Stimulated activated CD8-positive, alpha-beta memory T cell treated with anti-CD3 and anti-CD28 coated beads, Interleukin-4, amount 100 ng/mL, for 24 hours (primary cell): Measurements from ENCODE around the gene CCDC197.

Experiments
- DNase-seq: peaks from one replicate; pipeline ENCODE4 v3.0.0-alpha.2; 2020; ENCODE audit warnings: low read depth

Gene CCDC197

DNA sequence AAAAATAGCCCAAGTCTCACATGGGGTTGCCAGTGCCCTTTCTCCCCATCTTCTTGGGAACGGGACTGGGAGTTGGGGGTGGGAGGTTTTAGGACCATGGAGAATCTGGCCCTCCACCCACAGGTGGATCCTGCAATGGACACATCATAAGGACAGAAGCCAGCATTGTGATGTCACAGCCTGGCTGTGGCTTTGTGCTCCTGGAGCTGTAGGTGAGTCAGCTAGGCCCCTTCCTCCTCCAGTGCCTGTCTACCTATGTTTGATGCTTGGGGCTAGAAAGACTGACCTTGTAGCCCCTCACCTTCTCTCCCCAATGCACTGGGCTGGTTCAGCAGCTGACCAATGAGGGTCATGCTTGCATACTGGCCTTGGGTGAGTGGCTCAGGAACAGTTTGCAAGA is at the start of gene CCDC197:
TSS of gene CCDC197 (plus strand) at position 220 of the 400 bp plus-strand sequence. CDS start 831 bp downstream, outside the sequence.
- no peak for DNase-seq

DNA sequence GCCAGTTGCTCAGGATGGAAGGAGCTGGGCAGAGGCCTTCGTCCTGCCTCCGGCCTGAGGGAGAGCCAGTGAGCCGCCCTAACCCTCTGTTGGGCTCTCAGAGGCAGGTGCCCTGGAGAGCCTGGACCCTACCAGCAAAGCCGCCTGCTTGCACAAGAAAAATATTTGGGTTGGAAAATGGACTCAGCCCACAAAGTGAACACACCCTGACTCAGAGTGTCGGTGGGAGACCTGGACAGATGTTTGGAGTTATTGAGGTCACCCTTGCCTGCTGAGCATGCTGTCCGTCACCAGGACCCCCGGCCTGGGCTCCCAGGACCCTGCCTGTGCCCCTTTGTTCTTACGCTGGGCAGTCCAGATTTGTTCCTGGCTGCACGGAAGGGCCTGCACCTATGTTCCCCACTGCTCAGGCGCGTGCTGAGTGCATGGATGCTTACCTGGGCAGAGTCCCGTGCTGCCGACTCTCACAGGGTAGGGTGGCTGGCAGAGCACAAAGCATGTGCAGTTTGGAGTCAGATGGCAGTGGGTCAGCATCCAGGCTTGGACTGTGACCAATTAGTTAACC is 47.5 kb upstream of the CCDC197 start:
- DNase-seq: no peak

DNA sequence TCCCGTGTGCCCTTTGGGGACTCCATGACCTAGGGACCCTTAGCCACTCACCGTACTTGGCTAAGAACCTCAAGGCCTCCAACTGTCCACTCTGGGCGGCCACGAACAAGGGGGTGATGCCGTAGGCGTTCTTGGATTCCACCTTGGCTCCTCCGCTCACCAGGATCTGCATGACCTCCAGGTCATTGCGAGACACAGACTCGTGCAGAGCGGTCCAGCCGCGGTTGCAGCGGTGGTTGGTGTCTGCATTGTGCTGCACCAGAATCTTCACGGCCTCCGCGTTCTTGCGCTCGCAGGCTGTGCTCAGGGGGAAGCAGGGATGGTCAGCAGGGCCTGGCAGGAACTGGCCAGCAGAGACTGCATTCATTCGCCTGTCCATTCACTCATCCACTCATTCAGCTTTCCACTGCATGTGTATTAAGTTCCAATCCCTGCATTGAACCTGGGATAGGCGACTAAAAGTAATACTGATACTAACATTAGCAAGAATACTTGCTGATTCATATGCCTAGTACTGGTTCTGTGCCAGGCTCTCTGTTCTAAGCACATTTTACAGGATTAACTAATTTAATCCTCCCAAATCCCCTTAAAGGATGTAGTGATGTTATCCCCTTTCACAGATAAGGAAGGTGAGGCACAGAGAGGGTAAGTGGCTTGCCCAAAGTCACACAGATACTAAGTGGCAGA is 46.0 kb upstream of the CCDC197 start:
- no peak for DNase-seq

GRCh38 chr14:93951635-93952540 is 45.2 kb upstream of the CCDC197 start:
- no peak for DNase-seq

GRCh38 chr14:93952829-93953228 is 44.3 kb upstream of the CCDC197 start:
- no peak for DNase-seq

DNA sequence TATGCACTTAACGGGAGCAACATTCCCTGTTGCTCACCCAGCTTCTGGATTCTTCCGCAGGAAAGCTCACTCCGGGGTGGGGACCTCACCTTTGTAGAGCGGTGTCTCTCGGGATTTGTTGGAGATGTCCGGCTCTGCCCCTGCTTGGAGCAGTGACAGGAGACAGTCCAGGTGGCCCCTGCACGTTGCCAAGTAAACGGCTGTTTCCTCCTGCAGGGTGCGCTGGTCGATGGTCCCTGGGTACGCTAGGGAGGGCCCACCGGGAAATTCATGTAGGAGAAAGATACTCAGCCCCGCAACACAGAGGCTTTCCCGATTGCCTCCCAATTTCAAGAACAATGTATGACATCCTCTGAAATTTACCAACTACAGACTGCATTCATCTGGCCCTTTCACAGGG is 43.8 kb upstream of the CCDC197 start:
- no peak for DNase-seq

DNA sequence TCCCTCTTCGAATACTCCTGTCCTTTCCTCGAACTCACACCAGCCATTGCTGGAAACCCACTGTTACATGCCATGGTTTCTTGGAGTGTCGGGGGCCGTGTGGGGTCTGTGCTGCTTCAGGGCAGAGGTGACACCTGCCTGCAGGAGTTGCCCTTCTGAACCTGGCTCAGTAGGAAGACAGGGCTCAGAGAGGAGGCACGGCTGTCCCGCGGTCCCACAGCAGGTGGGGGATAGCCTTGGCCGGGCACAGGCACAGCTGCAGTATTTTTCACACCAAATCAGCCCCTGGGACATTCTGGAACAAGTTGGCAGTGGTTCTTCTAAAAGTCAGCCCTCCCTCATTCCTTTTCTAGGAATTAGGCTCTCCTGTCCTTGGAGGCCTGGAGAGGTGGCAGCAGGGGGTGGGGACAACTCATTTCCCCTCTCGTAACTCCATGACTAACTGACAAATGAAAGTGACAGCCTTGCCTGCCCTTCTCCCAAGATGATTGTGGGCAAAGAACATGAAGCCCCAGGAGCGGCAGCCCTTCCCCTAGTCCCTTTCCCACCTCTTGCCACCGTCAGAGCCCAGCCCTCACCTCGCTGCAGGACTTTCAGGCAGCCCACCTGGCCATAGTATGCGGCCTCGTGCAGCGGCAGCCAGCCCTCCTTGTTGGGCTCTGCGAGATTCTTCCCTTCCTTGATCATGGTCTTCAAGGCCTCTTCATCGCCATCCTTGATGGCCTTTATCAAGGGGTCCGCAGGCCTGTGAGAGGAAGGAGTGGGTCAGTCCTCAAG is 43.2 kb upstream of the CCDC197 start:
- DNase-seq: no peak

GRCh38 chr14:93954516-93954830 is 42.6 kb upstream of the CCDC197 start:
- DNase-seq: no peak

GRCh38 chr14:93954900-93955849 is 41.9 kb upstream of the CCDC197 start:
- DNase-seq: no peak

DNA sequence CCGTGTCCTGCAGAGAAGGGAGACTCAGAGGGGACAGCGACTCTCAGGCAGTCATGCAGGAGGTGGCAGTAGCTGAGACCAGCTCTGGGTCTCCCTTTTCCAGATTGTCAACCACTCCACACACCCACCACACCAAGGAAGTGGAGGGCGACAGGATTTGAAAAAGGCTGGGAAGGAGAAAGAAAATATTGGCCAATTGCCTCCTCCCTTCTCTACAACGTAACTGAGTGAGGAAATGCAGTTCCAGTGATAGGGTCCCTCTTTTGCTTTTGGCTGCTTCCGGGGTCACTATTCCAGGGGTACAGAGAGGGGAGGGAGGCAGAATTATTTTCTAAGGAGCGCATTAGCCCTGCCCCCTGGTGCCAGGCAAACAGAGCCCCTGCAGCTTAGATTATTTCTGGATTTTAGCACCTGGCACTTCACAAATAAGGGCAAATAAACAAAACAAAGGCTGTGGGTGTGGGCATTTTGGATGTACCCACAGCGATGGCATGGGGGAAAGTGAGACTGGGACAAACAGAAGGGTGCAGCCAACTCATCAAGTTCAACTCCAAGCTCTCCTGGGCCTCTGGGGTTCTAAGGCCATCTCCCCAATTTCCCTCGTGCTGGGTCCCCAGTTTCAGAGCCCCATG is 41.1 kb upstream of the CCDC197 start:
- no peak for DNase-seq

DNA sequence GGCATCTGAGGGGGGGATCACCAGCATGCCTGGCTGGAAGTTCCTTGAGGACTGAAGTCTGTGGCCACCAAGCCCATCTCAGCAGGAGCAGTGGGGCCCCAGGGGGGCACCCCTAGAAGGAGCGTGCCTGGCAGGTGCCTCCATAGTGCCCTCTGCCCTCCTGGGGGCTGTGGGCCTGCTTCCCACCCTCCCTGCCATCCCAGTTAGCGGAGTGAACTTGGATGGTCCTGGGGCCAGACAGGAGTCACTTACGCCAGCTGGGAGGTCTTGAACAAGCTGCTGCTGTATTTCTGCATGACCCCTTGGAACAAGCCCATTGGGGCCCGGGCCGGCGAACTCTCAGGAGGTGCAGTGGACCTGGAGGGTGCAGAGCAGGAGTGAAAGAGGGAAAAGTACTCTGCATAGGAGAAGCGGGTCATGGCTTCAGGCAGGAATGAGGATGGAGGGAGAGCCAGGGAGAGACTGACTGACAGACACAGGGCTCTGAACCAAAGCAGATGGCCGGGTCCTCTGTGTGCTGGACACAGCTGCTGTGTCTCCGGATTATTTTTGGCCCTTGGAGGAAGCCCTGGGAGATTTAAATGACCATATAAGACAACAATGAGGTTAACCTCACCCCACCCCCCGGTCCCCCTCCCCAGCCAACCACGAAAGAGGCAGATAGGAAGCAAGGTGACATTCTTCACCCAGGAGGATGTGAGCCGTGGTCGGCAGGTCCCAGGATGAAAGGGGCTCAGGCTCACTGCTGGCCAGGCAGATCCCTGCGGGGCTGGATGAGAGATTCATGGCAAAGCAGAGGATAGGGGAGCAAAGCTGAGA is 40.4 kb upstream of the CCDC197 start:
- DNase-seq: no peak

DNA sequence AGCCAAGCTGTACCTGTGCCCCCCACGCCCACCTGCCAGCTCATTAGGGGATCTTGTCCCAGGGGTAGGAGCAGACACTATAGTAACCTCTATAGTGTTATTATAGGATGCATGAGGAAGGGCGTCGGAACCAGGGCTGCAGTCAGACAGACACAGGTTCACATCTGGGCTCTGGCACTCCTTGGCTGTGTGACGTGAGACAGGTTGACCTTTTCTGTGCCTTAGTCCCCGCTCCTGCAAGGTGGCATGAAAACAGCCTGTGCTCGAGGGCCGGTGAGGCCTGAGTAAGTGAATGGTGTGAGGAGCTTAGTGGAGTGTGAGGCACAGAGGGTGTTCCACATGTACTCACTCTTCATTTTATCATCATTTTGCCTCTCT is 39.8 kb upstream of the CCDC197 start:
- DNase-seq: no peak

- DNase-seq: no peak
Measured at GRCh38 chr14:93957751-93958566, 39.1 kb upstream of the CCDC197 start.

DNA sequence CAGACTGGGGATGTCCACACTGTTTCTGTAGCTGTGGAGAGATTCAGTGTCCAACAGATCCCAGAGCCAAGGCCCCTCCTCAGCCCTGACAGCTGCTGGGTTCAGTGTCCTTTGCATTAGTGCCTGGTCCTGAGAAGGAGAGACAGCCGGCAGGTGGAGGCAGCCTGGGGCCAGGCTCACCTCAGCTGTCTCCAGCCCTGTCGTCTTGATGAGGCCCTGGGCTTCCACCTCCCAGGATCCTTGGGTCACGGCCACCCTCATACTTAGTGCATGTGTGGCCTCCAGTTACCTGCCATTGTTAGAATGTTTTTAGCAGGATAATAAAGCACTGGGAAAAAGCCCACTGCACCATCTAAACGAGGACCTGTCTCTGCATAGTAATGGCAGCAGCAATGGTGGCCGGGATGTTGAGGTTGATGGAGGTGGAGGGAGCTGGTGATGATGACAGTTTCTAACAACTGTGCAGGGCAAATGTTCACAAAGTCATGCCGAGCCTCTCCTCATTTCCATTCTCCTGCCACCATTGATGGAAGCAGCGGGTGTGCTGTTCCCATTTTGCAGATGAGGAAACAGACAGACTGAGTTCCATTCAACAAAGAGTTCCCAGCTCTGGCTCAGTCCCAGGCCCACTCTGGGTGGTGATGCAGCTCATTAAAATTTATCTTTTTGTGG is 38.4 kb upstream of the CCDC197 start:
- no peak for DNase-seq

DNA sequence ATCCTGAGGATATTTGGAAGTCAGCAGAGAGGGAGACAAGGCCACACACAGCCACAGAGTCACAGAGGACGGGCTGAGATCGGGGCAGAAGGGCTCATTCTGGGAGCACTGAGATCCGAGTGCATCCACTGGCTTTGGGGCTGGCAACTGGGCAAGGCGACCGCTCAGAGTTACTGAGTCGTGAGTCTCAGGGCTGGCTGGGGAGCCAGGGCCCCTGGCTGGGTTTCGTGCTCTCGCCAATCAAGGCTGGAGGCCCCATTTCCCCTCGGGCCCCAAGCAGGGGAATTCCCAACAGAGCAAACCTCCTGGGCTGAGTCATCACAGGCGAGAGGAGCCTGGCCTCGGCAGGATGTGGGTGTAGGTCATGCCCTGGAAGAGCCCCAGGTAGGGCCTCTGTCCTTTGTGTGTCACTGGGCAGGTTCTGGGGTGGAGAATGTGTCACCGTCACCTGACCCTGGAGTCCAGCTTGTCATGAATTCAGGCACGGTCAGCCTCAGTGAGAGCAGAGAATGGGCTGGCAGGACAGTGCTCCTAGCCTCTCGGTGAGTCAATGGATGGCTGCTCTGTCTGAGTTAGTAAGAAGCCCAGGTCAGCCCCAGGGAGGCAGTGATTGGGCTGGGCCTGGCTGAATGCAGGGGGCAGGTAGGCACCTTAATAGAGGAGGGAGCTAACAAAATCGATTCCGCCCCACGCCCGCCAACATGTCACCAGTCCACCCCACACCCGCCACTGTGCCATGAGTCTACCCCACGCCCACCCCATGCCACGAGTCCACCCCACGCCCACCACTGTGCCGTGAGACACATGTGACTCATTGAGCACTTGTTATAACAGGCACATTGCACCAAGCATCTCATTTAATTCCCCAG is 37.6 kb upstream of the CCDC197 start:
- DNase-seq: peak; percentile 85

DNA sequence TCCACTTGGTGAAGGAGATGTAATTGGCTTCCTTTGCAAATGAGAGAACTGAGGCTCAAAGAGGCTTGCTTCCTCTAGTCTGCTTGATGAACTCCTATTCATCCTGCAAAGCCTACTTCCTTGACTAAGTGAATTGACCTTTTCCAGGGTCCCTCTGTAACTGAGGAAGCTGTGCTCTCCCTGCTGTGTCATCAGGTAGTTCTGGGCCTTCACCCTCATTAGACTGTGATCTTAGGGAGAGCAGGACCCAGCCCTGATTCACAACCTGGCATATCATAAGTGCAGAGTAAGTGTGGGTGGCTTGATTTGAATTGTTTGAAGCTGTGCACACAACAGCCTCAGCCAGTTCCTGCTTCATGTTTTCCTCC is 37.0 kb upstream of the CCDC197 start:
- DNase-seq: no peak

- no peak for DNase-seq
Measured at GRCh38 chr14:93960774-93961438, 36.2 kb upstream of the CCDC197 start.
